ENCODE measurements around the gene SCRT2.
"Not testable (repeated sequence)": the region's sequence is repeated elsewhere in the genome, so short reads cannot be mapped to it uniquely, and the experiment has no call there.

The SCRT2 gene

DNA sequence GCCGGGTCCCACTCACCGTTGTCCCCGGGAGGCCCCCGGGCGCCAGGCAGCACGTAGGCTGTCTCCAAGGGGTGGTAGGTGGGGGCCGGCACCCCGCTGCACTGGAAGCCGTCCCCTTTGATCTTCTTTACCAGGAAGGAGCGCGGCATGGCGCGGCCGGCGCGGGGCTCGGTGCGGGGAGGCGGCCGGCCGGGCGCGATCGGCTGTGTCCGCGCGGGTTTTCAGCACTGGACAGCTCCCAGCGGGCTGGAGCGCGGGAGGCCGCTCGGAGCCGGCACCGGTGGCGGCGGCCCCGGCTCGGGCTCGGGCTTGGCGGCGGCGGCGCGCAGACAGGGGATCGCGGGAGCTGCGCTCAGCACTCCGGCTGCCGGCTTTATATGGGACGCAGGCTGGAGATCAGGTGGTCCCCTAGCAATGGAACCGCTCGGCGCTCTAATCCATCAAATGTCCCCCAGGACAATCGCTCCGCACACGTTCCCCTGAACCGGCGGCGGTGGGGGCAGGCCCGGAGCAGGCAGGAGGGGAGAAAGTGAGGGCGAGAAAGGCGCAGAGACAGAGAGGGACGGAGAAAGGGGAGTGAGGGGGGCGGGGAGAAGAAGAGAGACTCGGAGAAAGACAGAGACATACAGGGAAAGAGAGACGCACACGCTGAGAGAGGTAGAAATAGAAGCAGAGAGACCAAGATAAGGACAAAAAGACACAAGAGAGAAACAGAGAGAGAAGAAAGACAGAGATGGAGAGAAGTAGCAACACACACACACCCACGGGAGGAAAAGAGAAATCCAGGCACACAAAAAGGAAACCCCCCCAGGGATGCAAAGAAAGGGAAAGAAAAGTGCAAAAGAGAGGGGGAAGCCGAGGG, at the start of gene SCRT2:
Gene SCRT2, minus strand, starts transcription at position 350 of the 862 bp plus-strand sequence. Its CDS starts 201 bp downstream, at position 149.
- peak; percentile 32 for DNase-seq

- DNase-seq: not testable (repeated sequence)
These were observed 49.2 kb upstream of the SCRT2 start for GRCh38 chr20:724797-725196.

DNA sequence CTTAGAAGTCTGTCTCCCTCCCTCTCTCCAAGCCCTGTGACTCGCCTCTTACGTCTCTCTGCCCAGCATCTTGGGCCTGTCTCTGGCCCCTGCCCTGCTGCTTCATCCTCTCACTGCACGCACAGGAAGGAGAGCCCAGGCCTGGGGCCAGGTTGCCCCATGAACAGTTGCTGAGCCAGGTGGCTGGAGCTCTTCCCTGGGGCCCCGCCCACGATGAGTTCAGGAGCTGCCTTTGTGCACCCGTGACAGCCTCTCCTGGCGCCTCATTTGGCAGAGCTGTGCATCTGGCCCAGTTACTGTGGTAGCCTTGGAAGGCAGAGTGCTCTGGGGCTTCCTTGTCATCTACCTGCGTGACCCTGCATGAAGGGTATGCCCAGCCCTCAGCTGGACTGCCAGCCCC, 48.2 kb upstream of the SCRT2 start:
- no peak for DNase-seq

DNA sequence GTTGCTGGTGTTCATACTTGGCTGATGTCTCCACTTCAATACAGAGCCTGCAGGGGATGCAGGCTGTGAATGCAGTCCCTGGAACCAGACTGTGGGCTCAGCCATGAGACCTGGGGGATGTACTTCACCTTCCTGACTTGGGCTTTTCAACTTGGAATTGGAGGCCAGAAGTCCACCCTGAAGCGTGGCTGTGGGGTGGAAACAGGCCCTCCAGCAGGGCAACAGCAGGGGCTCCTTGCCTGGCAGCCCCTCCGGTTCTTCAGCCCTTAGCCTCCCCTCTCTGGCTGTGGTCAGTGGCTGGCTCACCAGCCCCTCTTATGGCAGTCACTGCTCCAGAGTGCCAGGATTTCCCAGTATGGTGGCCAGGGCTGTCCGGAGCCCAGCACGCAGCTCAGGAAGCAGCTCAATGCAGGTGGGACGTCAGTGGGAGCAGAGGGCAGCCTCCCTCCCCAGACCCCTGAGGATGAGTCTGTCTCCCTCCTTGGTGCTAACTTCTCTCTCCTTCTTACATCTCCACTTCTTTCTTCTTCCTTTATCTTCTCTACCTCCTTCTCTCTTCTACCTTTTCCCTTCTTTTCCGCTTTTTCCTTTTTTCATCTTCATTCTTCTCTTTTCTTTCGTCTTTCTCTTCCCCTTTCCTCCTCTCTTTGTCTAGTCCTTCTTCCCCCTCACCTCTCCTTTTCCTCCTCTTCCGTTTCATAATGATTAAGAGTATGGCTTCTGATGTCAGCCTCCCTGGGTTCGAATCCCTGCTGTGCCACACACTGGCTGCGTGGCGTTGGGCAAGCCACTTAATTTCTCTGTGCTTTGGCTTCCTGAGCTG, 47.4 kb upstream of the SCRT2 start:
- no peak for DNase-seq

GRCh38 chr20:721876-722275, 46.3 kb upstream of the SCRT2 start:
- no peak for DNase-seq

- no peak for DNase-seq
These were observed 44.2 kb upstream of the SCRT2 start for GRCh38 chr20:719816-720215.

DNA sequence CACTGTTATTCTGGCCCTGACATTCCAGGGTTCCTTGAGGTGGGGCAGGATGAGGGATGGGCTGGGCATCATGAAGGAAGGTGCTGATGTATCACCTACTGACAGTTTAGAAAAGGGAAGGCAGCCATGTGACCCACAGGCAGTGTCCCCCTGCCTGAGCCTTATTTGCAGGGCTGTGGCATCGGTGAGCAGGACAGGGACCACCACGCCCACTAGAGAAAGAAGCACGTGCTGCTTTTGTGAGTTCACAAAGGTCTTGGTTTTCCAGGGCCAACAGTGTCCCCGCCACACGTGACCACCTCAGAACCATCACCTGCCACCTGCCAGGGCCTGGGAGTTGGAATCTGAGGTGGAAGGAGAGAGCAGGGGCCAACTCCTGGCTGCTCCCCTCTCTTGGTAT, 43.5 kb upstream of the SCRT2 start:
- DNase-seq: no peak

DNA sequence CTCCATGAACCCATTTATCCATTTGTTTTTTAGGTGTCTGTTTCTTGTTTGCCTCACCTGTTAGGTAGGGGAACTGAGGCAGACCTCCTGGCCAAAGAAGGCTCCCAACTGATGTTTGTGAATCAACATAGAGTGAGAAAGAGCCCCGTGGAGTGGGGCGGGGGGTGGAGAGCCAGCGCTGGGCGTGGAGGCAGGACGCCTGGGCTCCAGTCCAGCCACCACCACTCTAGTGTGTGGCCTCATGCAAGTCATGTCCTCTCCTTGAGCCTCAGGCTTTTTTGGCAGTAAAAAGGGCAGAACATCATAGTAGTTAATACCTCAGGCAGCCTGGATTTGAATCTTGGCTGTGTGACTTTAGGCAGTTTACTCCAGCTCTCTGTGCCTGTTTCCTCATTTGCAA, 42.2 kb upstream of the SCRT2 start:
- no peak for DNase-seq

DNA sequence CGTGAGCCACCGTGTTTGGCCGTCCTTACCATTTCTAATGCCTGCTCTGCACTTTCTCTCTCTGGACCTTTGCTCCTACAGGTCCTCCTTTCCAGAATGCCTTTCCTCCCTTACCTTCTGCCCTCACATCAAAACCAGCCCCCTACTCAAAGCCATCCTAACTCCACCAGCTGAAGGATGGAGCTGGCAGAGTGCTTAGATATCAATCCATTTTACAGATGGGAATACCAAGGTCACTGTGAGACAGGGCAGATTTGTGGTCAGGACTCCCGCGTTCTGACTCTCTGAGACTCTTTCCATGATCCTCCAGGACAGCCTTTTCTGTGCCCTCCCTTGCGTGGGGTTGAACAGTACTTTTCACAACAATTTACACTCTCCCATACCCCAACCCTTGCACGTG, 41.7 kb upstream of the SCRT2 start:
- no peak for DNase-seq

- no peak for DNase-seq
These were observed 38.9 kb upstream of the SCRT2 start for GRCh38 chr20:714453-714852.

DNA sequence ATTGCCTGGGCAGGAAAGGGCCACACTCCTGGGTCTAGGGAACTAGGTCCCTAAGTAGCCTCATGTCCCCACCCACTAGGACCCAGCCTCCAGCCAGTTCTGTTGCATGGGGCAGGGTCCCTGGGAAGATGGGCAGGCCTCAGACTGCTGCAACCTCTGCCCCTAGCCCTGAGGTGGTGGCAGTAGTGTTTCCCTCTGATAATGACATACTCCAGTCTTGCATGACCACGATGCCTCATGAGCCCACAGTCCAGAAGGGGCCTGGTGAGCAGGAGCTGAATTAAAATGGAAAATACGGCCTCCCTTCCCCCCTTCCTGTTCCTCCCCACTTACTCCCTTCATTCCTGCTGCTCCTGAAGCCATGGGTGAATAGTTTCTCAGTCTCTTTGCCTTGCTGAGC, 36.0 kb upstream of the SCRT2 start:
- DNase-seq: no peak

DNA sequence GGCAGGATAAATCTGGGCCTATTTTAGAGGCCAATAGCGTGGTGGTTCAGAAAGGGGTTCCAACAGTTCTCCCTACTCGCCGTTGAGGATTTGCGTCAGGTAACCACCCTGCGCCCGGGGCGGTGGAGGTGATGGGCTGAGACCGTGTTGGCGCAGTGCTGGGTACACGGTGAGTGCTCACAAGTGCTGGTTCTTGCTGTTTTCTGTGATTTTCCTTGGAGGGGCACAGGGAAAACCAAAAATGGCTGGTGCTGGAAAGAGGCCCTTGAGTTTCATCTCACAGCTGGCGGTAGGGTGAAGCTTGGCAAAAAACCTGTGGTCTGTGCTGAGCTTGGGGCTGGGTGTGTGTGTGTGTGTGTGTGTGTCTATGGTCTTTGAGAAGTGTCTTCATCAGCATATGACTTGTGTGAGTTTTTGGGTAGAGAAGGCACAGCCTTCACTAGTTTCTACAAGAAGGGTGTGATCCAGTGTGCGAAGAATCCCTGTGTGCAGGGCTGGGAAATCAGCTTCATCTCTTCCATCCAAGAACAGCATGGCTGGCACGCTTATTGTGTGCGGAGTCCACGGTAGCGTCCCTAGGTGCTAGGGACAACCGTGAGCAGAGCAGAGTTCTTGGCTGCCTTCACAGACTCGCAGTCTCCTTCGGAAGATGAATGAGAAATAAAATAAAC, 35.3 kb upstream of the SCRT2 start:
- DNase-seq: no peak

GRCh38 chr20:709991-710779, 34.6 kb upstream of the SCRT2 start:
- DNase-seq: no peak

GRCh38 chr20:709423-709822, 33.8 kb upstream of the SCRT2 start:
- DNase-seq: no peak

GRCh38 chr20:708956-709355, 33.4 kb upstream of the SCRT2 start:
- DNase-seq: no peak

- no peak for DNase-seq
These were observed 32.0 kb upstream of the SCRT2 start for GRCh38 chr20:707451-708110.

GRCh38 chr20:706366-706885, 30.8 kb upstream of the SCRT2 start:
- no peak for DNase-seq

DNA sequence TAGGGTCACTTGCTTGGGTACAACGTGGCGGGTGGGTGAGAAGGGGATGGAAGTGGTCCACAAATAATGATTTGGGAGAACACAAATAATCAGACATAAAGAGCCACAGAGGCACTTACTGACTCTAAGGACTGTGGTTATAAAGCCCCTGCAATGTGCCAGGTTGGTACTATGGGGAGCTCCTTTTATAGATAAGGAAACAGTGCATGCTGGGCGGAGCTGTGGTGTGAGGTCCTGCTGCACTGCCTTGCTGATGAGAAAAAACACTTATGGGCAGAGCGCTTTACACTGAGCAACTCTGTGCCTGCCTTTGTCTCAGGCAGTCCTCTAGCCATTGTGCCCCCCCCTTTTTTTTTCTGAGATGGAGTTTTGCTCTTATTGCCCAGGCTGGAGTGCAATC, 29.1 kb upstream of the SCRT2 start:
- no peak for DNase-seq

GRCh38 chr20:703426-703825, 27.8 kb upstream of the SCRT2 start:
- no peak for DNase-seq

- DNase-seq: no peak
These were observed 27.4 kb upstream of the SCRT2 start for GRCh38 chr20:703006-703405.

- DNase-seq: no peak
These were observed 26.0 kb upstream of the SCRT2 start for GRCh38 chr20:701401-702129.

All from activated CD4-positive, alpha-beta T cell treated with anti-CD3 and anti-CD28 coated beads, Interleukin-2, amount 50 U/mL, for 16 hours (primary cell).